ENCODE data around the gene SNAI3. TPM values are rescaled to one million over a fixed set of nuclear protein-coding genes. Genes with fewer than 3 reads are reported as not detected.

SNAI3 gene
- total RNA-seq, 2 donors from 2014 or later, result 1.0 to 1.6 TPM

DNA sequence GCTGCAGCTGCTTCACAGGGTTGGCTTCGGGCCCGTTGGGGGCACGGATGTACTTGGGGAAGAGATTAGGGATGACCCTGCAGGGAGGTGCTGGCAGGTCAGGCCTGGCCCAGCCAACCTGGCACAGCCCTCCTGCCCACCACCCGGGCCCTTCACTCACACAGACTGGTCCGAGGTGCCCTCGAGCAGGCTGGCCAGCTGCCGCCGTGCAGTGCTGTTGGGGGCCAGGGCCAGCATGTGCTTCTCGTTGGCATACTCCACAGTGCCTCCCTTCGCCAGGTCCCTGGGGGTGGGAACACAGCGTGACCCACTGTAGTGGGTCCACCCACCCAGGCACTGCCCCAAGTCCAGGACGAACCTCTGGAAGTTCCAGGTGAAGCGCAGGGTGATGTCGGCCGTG, 29.9 kb upstream of the SNAI3 start:
- TF ChIP-seq, protein P1, sequence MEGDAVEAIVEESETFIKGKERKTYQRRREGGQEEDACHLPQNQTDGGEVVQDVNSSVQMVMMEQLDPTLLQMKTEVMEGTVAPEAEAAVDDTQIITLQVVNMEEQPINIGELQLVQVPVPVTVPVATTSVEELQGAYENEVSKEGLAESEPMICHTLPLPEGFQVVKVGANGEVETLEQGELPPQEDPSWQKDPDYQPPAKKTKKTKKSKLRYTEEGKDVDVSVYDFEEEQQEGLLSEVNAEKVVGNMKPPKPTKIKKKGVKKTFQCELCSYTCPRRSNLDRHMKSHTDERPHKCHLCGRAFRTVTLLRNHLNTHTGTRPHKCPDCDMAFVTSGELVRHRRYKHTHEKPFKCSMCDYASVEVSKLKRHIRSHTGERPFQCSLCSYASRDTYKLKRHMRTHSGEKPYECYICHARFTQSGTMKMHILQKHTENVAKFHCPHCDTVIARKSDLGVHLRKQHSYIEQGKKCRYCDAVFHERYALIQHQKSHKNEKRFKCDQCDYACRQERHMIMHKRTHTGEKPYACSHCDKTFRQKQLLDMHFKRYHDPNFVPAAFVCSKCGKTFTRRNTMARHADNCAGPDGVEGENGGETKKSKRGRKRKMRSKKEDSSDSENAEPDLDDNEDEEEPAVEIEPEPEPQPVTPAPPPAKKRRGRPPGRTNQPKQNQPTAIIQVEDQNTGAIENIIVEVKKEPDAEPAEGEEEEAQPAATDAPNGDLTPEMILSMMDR (IDR thresholded peaks at IDR 0.05), result no peak
- Histone ChIP-seq H3K36me3 (peaks cover 67% of the 10 kb centered on the region), H3K4me3 (no peak overlapping the region), H3K9me3 (no peaks in the 10 kb centered on the region), H3K4me1 (no peaks in the 10 kb centered on the region), H3K27ac (no peak overlapping the region), H3K27me3 (no peaks in the 10 kb centered on the region)
- no peak for DNase-seq (ENCODE audit: low spot score)

DNA sequence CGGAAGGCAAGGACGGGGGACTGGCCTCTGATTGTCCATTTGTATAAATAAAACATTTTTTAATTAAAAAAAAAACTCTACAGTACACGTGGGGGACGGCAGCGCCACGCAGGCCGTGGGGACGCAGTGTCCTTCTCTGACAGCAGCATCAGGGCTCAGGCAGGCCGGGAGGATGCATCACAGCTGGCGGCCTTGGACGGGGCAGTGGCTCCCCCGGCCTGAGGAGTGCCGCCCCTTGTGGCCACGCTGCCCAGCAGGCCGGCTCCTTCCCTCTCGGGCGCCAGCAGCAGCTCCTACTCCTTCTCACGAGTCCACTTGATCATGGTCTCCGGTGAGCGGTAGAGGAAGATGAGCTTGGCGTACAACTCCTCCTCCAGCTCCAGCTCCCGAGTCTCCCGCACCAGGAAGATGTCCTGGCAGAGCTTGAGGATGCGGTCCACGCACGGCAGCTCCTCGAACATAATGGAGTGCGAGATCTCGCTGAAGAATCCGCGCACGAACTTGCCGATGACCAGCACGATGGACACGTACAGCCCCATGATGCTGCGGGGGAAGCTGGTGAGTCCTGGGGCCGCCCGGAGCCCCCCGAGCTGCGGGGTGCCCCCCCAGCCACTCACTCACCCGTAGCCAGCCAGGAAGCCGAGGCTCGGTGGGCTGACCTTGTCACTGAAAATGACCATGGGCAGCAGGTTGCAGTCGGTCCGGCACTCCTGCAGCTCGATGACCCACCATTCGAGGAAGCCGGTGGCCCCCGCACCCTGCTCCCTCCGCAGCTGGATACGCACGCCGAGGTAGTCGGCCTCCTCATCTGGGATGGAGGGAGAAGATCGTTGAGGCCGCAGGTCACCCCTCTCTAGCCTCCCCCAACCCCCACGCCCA, 29.2 kb upstream of the SNAI3 start:
- no peaks in the 10 kb centered on the region for H3K27me3 ChIP-seq
- H3K4me1 ChIP-seq, result no peaks in the 10 kb centered on the region
- peaks cover 62% of the 10 kb centered on the region for H3K36me3 ChIP-seq
- no peaks in the 10 kb centered on the region for H3K9me3 ChIP-seq
- no peak overlapping the region for H3K4me3 ChIP-seq
- no peak for DNase-seq (ENCODE audit: low spot score)
- H3K27ac ChIP-seq, result no peak overlapping the region
- TF ChIP-seq, protein P1 (IDR thresholded peaks at IDR 0.05), result no peak

DNA sequence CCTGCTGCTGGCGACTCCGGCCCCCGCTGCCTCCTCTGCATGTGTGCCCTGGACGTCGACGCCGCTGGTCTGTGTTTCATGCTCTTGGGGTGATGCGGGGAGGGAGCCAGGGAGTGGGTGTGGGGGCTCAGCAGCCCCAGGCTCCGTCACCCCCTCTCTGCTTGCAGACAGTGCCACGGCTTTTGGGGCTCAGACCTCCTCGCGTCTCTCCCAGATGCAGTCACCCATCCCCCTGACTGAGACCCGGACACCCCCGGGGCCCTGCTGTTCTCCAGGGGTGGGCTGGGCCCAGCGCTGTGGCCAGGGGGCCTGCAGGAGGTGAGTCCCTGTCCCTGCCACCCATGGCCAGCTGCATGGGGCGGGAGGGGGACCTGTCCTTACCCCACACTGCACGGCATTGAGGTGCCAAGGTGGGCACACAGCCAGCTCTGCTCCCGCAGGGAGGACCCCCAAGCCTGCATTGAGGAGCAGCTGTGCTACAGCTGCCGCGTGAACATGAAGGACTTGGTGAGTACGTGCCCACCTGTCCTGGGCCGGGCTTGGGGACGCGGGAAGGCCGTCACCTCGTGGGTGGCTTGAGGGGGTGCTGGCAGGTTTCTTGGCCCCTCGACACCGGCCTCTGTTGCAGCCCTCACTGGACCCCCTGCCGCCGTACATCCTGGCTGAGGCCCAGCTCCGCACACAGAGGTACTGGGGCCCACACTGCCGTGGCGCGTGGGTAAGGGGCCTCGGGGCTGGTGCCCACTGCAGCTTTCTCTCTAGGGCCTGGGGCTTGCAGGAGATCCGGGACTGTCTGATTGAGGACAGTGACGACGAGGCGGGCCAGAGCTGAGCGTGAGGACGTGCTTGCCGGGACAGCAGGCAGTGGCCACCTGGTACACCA, 28.4 kb upstream of the SNAI3 start:
- no peaks in the 10 kb centered on the region for H3K9me3 ChIP-seq
- DNase-seq (ENCODE audit: low spot score), result no peak
- H3K36me3 ChIP-seq, result peaks cover 54% of the 10 kb centered on the region
- TF ChIP-seq, protein P1 (IDR thresholded peaks at IDR 0.05), result no peak
- H3K27me3 ChIP-seq, result no peaks in the 10 kb centered on the region
- H3K4me3 ChIP-seq, result no peak overlapping the region
- no peaks in the 10 kb centered on the region for H3K4me1 ChIP-seq
- no peak overlapping the region for H3K27ac ChIP-seq

DNA sequence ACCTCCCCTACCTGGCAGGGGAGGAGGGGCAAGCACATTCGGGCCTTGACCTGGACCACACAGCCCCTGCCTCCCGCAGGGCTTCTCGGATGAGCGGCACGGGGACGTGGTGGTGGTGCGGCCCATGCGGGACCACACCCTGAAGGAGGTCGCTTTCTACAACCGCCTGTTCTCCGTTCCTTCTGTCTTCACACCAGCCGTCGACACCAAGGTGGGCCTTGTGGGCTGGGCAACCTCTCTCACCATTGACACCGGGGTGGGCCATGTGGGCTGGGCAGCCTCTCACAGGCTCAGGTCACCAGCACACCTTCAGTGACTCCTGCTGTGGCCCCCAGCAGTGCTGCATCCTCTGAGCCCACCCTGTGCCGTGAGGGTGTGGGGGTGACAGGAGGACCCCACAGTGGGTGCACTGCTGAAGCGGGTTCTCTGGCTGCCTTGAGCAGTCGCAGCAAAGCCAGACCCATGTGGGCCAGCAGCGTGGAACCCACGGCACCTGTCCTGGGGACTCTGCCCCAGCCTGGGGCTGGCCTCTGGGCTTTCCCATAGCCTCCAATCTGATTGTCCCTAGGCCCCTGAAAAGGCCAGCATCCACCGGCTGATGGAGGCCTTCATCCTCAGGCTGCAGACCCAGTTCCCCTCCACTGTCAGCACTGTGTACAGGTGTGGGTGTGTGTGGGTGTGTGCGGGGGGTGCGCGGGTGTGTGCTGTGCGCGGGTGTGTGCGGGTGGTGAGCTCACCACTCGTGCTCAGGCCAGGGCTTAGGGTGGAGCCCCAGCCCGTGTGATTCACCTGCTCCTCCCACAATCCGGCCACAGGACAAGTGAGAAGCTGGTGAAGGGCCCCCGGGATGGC, 27.5 kb upstream of the SNAI3 start:
- no peak for DNase-seq (ENCODE audit: low spot score)

DNA sequence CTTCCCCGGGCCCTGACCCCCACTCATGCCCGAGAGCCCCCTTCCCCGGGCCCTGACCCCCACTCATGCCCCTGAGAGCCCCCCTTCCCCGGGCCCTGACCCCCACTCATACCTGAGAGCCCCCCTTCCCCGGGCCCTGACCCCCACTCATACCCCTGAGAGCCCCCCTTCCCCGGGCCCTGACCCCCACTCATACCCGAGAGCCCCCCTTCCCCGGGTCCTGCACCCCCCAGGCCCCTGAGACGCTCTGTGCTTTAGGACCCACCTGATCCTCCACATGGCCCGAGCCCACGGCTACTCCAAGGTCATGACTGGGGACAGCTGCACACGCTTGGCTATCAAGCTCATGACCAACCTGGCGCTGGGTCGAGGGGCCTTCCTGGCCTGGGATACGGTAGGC, 26.7 kb upstream of the SNAI3 start:
- peaks cover 44% of the 10 kb centered on the region for H3K36me3 ChIP-seq

More for the DNA sequence above, 27.5 kb upstream of the SNAI3 start:
- TF ChIP-seq, protein P1 (IDR thresholded peaks at IDR 0.05), result no peak
- Histone ChIP-seq H3K27me3 (no peaks in the 10 kb centered on the region), H3K36me3 (peaks cover 45% of the 10 kb centered on the region), H3K27ac (no peak overlapping the region), H3K9me3 (no peaks in the 10 kb centered on the region), H3K4me3 (no peak overlapping the region), H3K4me1 (no peaks in the 10 kb centered on the region)

More for the DNA sequence above, 26.7 kb upstream of the SNAI3 start:
- TF ChIP-seq, protein P1 (IDR thresholded peaks at IDR 0.05), result no peak
- Histone ChIP-seq H3K27me3 (no peaks in the 10 kb centered on the region), H3K4me1 (no peaks in the 10 kb centered on the region), H3K4me3 (no peak overlapping the region), H3K9me3 (no peaks in the 10 kb centered on the region), H3K27ac (no peak overlapping the region)
- DNase-seq (ENCODE audit: low spot score), result no peak
